Fibroblast of mammary gland (primary cell): Measurements from ENCODE around the gene FAM221A.

Experiments used
- DNase-seq: peaks from one replicate; pipeline ENCODE4 v3.0.0-alpha.2; 2010; ENCODE audit warnings: low read depth
- H3K4me3 ChIP-seq: 2 replicates; pipeline ENCODE4 v1.5.1; 2011; ENCODE audit warnings: low read depth, mild to moderate bottlenecking, low read length, moderate library complexity; ENCODE audit not compliant: control insufficient read depth
- CTCF ChIP-seq: conservative IDR thresholded peaks from 2 replicates; pipeline ENCODE4 v1.5.1; 2011; ENCODE audit warnings: low read depth, low read length, inconsistent platforms; ENCODE audit not compliant: control insufficient read depth, insufficient read depth

Gene FAM221A

GRCh38 chr7:23746629-23747028, 66.6 kb downstream of the FAM221A start:
- no peak overlapping the region for H3K4me3 ChIP-seq
- no peak for DNase-seq
- no peak for TF ChIP-seq CTCF

- TF ChIP-seq CTCF: no peak
- no peak overlapping the region for H3K4me3 ChIP-seq
- no peak for DNase-seq
Observed at GRCh38 chr7:23751852-23752251, 71.9 kb downstream of the FAM221A start.
